A673 (cell line): ENCODE data around the gene NOS1AP.

ENCODE experiments used
- CTCF ChIP-seq: fragments of 300-800, 200-600 bp; sonication (generic); conservative IDR thresholded peaks from 2 replicates; pipeline ENCODE4 v1.5.1; 2017; ENCODE audit warnings: low read depth, mild to moderate bottlenecking, antibody characterized with exemption, low read length, moderate library complexity, mixed read lengths
- EZH2 ChIP-seq: fragments of 200-600 bp; sonication (generic); IDR thresholded peaks from 2 replicates; pipeline ENCODE4 v1.6.1; 2017; ENCODE audit warnings: borderline replicate concordance, low read depth, mild to moderate bottlenecking, mixed read lengths, antibody characterized with exemption, low read length; ENCODE audit not compliant: poor library complexity, severe bottlenecking

GRCh38 chr1:162342452-162342983 is 273.0 kb downstream of the NOS1AP start:
- TF ChIP-seq CTCF (no peak), EZH2 (no peak)
